ENCODE measurements around the gene RNU1-4.
"Not testable (repeated sequence)": the region's sequence is repeated elsewhere in the genome, so short reads cannot be mapped to it uniquely, and the experiment has no call there.

GRCh38 chr1:16760801-16761200 lies 20.5 kb downstream of the RNU1-4 start:
- not testable (repeated sequence) for TF ChIP-seq CTCF, POLR2AphosphoS5, EP300 (IDR thresholded peaks at IDR 0.05)
